Measurements from ENCODE around the gene SAMD3.
"Not testable (repeated sequence)": the region's sequence is repeated elsewhere in the genome, so short reads cannot be mapped to it uniquely, and the experiment has no call there.

Gene SAMD3

DNA sequence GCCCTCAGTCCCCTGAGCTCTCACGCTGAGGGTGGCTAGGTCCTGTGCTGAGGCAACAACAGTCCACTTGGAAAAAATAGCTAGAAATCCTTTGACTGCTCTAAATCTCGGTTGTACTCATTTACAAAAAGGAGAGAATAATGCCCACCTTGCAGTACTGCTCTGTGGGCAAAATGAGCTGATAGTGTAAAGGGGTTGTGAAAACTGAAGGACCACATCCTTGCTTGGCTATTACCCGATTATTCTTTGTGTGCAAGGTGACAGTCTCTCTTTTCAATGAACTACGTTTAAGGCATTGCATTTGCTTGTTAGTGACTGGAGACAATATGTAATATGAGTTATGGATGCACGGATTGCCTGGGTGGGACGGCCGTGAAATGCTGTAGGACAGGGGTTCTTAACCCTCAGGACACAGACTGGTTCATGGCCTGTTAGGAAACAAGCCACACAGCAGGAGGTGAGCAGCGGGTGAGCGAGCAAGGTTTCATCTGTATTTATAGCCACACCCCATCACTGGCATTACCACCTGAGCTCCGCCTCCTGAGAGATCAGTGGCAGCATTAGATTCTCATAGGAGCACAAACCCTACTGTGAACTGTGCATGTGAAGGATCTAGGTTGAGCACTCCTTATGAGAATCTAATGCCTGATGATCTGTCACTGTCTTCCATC is 14.6 kb downstream of the SAMD3 start:
- no peak for DNase-seq

DNA sequence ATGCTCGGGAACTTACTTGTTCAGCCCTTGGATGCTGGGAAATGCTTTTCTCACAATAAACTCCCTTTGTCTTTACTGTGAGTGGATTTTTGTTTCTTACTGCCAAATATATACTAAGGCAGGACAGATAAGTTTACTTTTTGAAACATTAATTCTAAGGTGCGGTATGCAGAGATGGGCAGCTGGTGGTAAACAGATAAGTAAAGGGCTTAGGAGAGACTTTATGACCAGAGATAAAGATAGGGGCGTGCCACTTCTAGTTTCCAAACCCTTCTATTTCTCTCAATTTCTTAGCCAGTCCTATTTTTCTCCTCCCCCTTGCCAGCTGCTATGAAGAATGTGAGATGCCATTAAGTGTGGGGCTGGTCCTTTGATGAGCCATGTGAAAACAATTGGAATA is 16.3 kb downstream of the SAMD3 start:
- no peak for DNase-seq

DNA sequence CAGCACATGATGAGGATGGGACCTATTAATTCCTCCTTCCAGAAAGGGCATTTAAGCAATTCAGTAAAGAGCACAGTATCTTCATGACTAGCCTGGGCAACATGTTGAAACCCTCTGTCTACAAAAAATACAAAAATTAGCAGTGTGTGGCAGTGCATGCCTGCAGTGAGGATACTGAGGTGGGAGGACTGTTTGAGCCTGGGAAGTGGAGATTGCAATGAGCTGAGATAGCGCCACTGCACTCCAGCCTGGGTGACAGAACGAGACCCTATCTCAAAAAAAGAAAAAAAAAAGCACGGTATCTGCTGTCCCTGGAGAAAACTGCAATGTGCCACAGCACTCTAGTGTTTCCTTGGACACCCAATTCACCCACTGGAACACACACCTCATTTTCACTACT is 18.4 kb downstream of the SAMD3 start:
- DNase-seq = no peak

DNA sequence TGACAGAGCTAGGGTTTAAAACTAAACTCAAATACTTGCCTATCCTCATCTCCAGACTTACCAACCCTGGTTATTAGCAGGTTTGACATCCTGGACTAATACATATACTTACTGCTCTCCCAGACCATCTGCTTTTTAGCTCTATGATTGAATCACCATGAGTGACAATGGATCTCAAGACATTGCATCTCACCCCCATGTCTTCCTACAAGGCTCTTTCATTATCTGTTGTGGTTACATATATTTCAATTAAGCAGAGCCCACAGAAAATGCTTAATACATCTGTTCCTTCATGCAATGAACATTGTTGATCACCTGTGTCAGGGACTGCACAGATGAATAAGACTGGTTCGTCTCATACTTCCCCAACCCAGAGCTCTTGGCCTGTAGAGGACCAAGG is 19.4 kb downstream of the SAMD3 start:
- no peak for DNase-seq

DNA sequence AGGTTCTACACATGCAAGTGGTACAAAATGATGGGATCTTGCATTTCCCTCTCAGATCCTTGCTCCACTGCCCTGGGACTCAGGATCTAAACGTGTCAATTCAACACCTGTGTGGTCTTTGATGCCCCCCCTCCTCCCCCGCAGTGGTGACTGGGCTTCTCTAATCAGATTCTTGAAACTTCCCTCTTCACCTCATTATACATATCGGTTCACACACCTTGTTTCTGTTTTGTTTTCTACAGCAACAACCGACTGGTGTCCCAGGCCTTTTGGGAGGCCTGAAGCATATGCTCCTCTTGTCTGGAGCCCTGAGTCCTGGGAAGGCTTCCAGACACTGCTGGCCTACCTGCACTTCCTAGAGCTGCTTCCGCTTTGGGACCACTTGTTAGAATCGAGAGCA is 20.0 kb downstream of the SAMD3 start:
- DNase-seq = peak in 1 of 2 donors; percentile 40

DNA sequence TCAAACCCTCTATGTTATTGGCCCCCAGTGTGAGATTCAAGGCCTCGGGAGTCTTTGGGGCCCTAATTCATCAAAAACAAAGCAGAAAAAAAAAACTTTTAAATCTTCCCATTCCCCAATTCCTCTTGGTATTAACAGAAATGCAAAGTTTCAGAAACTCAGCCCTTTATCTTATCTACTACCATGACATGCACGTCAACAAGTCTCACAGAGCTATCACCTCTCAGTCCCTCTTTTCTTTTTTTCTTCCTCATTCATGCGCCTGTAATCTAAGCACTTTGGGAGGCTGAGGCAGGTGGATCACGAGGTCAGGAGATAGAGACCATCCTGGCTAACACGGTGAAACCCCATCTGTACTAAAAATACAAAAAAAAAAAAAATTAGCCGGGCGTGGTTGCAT is 22.7 kb downstream of the SAMD3 start:
- no peak for DNase-seq

DNA sequence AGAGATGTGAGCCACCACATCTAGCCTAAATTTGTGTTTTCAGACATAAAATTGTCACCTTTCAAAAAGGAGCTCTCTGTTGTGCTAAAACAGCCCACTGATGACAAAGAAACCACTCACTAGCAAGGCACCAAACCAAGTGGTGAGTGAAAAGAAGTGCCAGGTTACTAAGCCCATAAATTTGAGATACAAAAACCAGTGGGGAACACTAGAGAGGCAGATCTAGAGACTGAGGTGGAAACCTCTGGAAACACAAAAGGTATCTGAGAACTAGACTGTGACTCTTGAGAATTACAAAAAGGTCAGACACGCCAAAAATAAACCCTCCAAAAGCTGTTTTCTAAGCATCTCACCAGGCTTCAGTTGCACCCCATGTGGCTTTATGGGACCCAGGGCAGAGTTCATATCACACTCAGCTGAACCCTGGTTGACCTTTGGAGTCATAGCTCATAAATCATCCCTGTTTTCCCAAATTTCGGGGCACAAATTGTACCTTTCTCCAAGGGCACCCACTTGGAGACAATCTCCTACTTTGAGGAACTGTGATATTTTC is 24.2 kb downstream of the SAMD3 start:
- DNase-seq = no peak

DNA sequence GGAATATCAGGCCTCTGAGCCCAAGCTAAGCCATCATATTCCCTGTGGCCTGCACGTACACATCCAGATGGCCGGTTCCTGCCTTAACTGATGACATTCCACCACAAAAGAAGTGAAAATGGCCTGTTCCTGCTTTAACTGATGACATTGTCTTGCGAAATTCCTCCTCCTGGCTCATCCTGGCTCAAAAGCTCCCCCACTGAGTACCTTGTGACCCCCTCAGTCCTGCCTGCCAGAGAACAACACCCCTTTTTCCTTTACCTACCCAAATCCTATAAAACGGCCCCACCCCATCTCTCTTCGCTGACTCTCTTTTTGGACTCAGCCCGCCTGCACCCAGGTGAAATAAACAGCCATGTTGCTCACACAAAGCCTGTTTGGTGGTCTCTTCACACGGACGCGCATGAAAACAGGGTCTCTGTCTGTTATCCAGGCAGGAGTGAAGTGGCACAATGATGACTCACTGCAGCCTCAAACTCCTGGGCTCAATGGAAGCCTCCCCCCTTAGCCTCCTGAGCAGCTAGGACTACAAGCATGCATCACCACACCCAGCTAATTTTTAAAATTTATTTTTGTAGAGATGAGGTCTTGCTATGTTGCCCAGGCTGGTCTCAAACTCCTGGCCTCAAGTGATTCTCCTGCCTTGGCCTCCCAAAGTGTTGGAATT is 24.8 kb downstream of the SAMD3 start:
- not testable (repeated sequence) for DNase-seq

DNA sequence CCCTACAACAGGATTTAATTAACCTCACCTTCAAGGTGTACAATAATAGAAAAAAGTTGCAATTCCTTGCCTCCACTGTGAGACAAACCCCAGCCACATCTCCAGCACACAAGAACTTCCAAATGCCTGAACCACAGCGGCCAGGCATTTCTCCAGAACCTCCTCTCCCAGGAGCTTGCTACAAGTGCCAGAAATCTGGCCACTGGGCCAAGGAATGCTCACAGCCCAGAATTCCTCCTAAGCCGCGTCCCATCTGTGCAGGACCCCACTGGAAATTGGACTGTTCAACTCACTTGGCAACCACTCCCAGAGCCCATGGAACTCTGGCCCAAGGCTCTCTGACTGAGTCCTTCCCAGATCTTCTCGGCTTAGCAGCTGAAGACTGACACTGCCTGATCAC is 28.3 kb downstream of the SAMD3 start:
- not testable (repeated sequence) for DNase-seq

DNA sequence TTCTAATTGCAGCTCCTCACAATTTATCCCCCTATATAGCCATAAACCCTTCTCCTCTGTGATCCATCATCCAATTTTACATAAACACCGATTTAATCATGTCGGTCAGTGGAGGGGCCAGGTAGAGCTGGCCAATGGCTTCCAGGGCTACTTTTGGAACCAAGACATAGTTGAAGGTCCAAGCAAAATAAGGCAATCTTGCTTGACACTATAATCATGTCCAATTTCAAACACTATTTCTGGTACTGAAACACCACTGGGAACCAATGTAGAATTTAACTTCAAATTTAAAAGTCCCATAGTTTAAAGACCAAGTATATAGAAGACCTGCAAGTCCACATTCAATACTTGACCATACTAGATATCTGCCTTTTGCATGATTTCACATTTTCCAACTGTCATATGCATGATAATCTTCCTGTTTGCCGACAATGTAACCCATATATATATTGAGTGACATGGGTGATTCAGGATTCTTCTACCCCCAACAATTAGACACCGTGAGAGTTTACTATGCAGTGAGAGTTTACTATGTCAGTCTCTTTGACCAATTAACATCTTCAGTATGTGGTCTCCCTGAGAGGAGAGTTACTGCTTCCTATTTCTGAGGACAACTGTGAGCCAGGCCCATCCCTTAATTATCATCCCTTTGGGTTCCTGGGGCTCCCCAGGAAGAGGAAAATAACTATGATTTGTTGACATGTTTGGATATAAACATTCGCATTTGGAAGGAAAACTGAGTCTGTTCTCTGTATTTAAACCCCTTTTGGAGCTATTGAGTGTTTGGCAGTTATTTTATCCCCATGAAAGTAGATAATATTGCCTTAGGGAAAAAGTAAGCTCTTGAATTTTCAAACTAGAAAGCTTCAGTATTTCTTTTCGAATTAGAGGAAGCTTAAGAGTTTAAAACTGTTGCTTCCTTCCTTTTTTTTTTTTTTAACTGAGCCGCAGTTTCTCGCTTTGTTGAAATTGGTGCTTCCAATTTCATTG is 31.8 kb downstream of the SAMD3 start:
- DNase-seq = no peak

DNA sequence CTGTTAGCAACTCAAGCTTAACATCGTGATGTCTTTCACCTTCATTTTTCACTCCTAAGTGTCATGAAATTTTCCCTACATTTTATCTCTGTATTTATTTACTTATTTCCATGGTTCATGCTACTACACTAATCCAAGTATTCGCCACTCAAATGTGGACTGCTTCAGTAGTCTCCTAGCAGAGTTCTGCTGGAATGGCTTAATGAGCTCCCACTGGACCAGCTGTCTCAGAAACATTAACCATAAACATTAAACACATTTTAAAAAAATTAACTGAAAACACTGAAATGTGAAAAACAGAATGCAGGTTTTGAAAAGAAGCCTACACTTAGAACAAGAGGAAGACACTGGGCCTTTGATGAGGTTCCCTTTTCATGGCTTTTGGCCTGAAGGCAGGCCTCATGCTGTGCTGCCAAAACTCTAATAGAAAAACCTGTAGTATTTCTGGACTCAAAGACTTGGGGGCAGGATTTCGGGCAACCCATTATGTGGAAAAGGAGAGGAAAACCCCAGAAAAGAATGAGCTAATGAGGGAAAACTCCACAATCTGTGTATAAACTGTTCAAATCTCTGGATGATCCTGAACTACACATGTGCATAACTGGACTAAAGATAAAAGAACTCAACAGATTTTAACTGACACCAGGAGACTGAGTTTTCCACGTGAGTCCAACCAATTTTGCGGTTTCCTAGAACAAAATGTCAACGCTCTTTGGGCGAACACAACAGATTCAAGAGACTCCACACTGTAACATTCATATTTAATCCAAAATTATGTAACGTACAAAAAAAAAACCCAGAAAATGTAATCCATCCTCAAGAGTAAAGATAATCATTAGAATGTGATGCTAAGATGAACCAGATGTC is 33.0 kb downstream of the SAMD3 start:
- DNase-seq = no peak

DNA sequence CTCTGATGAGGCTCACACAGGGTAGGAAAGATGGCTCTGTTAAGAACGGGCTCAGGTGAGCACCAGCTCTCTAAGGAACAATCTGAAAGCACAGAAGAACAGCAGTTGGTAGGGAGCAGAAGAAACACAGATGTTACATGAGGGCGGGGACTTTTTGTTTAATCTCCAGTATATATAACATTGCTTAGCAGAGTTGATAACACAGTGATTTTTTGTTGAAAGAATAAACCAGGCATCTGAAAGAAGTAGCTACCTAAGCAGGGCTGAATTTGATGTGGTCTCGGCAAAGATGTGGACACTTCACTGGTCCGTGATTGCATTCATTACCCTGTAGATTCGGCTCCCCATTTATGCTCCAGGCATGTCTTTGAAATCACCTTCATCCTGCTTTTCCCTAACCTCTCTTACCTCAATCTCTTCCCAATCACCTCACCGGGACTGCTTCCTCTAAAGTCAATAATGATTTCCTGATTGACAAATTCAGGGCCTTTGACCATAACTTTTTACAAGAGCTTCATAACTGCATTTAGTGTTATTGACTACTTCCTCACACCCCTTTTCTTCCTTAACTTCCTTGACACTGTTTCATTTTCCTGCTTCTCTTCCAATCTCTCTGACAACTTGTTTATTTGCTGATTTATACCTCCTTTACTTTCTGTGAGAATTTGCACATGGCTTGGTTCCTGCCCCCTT is 34.4 kb downstream of the SAMD3 start:
- no peak for DNase-seq

DNA sequence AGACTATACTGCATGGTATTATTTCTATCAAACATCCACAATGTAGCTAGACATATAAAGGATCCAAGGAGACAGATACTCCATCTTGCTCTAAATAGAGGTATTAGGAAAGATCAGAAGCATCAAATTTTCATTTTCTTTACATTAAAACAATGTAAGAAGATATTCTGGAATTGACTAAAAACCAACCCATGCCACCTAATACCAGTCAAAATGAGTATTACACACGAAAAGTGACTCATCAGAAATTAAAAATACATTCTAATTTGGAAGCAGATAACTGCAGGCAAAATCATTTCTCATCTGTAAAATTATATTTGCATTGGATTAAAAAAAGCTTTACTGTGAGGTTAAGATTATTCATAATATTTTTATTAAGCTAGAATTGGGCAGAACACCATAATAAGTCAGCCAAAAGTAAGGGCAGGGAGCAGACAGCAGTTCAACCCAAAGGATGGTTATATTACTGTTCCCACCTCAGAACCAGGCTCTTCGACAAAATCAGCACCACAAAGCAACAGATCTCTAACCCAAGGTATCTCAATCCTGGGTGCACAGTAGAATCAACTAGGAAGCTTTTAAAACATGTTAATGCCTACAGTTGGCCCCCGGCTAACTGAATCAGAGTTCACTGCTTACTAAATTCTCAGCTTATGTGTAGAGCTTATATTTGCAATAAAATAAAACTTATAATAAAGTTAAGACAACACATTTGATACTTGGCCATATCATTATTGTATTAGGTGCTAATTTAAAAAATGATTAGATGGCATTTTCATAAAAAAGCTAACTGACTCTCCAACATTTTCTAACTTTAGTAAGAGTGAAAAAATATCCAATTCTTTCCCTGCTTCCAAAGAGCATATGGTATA is 35.2 kb downstream of the SAMD3 start:
- DNase-seq = no peak

DNA sequence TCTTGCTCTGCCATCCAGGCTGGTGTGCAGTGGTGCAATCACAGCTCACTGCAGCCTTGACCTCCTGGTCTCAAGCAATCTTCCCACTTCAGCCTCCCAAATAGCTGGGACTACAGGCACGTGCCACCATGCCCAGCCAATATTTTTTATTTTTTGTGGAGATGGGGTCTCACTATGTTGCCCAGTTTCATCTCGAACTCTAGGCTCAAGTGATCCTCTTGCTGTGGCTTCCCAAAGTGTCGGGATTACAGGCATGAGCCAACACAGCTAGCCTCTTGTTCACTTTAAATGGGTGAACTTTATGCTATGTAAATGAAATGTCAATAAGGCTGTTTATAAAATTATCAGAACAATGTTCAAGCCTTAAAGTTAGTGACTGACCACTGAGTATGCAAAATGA is 37.1 kb downstream of the SAMD3 start:
- no peak for DNase-seq

DNA sequence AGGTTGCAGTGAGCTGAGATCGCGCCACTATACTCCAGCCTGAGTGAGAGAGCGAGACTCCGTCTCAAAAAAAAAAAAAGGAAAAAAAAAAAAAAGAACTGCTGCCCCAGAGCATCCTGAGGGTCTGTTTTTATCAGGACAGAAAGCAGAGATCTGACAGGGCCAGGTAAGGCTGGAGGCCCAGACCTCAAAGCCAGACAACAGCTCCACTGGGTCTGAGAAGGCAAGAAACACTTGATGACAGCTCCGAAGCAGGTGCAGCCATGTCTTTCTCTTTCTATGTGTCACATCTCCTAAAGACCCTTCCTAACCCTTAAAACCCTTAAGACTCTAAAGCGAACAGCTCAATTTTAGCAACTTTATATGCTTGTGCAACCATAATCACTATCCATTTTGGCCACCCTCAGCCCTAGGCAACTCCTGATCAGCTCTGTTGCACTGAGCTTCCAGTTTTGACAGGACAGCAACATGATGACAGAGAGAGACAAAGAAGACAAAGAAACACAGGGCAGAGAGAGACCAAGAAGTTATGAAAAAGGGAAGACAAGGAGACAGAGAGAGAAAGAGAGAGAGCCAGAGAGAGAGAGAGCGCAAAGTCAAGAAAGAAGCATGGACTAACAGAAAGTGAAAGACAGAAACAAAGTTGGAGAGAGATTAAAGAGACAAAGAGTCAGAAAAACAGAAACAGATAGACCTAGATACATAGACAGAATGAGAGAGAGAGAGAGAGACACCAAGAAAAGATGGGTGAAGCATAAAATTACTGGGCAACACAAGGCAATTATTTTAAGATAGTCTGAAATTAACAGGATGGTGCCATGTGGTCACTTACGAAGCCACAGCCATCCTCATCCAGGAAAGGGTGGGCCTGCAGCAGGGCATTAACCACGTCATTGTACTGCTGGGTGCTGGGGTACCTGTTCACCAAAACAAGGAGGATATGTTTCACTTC is 39.2 kb downstream of the SAMD3 start:
- peak in 1 of 2 donors; percentile 9 for DNase-seq

DNA sequence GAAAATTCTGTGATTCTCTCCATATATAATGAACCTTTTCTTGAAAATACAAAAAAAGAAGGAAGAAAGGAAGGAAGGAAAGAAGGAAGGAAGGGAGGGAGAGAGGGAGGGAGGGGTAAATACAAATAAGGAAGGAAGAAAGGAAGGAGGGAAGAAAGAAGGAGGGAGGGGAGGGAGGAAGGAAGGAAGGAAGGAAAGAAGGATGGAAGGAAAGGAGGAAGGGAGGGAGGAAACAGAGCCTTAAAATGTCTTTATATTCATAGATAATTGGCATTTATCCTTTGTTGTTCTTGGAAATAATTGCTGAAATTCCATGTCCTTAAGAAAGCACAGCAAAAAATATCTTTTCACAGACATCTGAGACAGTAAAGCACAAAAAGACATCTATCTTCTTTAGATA is 40.3 kb downstream of the SAMD3 start:
- no peak for DNase-seq

DNA sequence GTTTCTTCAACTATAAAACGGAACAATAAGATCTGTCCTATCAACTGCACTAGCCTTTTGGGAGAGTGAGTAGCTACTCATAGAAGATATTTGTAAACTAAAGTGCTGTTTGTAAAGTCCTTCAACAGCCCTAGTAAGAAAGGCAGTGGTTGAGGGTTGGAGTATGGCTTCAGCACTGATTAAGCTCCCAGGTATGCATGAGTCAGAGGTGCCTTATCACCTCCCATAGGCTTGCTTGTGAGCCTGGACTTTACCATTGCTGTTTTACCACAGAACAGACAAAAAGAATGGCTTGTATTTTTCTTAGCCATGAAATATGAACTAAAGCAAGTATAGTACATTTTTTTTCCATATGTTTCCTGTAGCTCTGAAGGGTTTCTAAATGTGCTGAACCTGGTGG is 44.1 kb downstream of the SAMD3 start:
- DNase-seq = no peak

DNA sequence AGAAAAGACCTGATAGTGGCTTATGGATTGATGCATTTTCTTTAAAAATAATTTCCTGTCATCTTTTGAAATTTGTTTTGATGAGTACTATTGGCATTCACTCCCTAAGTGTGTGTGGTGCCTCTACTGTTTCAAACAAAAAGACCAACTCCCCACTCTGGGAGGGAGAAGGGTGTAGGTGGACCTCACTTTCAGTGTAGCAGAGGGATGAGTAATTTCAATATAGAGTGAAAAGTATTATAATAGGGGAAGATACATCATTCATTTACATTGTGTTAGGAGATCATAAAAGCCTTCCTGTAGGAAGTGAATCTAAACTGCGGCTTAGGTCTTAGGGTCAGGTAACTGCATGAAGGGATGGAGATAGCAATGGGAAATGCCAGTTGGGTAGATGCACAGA is 46.4 kb downstream of the SAMD3 start:
- DNase-seq = no peak

DNA sequence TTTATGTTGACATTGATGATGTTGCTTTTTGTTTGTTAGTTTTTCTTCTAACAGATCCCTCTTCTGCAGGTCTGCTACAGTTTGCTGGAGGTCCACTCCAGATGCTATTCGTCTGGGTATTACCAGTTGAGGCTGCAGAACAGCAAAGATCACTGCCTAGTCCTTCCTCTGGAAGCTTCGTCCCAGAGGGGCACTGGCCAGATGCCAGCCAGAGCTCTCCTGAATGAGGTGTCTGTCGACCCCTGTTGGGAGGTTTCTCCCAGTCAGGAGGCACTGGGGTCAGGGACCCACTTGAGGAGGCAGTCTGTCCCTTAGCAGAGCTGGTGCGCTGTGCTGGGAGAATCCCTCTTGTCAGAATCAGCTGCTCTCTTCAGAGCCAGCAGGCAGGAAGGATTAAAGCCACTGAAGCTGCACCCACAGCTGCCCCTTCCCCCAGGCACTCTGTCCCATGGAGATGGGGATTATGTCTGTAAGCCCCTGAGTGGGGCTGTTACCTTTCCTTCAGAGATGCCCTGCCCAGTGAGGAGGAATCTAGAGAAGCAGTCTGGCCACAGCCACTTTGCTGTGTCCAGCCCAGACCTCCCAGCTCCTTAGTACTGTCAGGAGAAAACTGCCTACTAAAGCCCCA is 49.3 kb downstream of the SAMD3 start:
- not testable (repeated sequence) for DNase-seq
